H1 (cell line): ENCODE measurements around the gene EXOC2. TPM values are rescaled to one million over a fixed set of nuclear protein-coding genes. Genes with fewer than 3 reads are reported as not detected.

Experiments used
- CTCF ChIA-PET: fragments of 300-600 bp; sonication (Branson Sonifier 250); formaldehyde crosslinking; loops from one replicate; lab custom pipeline; 2021; ENCODE audit not compliant: partially characterized antibody; lab: Charles Lee
- POLR2A ChIA-PET: fragments of 300-600 bp; sonication (Branson Sonifier 250); formaldehyde crosslinking; loops from one replicate; lab custom pipeline; 2021; ENCODE audit warnings: inconsistent platforms; ENCODE audit not compliant: partially characterized antibody; lab: Charles Lee
- DNase-seq, 2 experiments: peaks; one replicate each; pipeline versions ENCODE4 v3.0.0 to v3.0.0-alpha.2; 2010 to 2022; ENCODE audit warnings: low spot score in 2 of 2, low read depth in 1 of 2, mixed read lengths in 1 of 2
- FAIRE-seq: peaks from 2 replicates; lab custom pipeline; 2011; peaks lifted over from hg19 to GRCh38; lab: Jason Lieb, UNC
- H2AFZ ChIP-seq: 2 replicates; pipeline ENCODE4 v1.8.1; 2012; ENCODE audit warnings: low read length, inconsistent platforms
- H2AK5ac ChIP-seq: 2 replicates; pipeline ENCODE4 v1.6.1; 2013; ENCODE audit warnings: low read depth, low read length
- H2BK120ac ChIP-seq: replicated peaks from 2 replicates; pipeline ENCODE3; 2013; ENCODE audit warnings: low read depth, low read length, inconsistent platforms
- H2BK12ac ChIP-seq: 2 replicates; pipeline ENCODE4 v1.6.1; 2013; ENCODE audit warnings: low read depth, low read length
- H2BK15ac ChIP-seq: 2 replicates; pipeline ENCODE4 v1.6.1; 2013; ENCODE audit warnings: low read length
- H2BK20ac ChIP-seq: 2 replicates; pipeline ENCODE4 v1.6.1; 2013; ENCODE audit warnings: low read length
- H2BK5ac ChIP-seq: 2 replicates; pipeline ENCODE4 v1.6.1; 2013; ENCODE audit warnings: low read depth, low read length
- H3K14ac ChIP-seq: 2 replicates; pipeline ENCODE4 v1.6.1; 2013; ENCODE audit warnings: inconsistent platforms; ENCODE audit not compliant: insufficient read length
- H3K18ac ChIP-seq: 2 replicates; pipeline ENCODE4 v1.6.1; 2013; ENCODE audit warnings: low read length; ENCODE audit errors: extremely low read depth
- H3K23ac ChIP-seq: 2 replicates; pipeline ENCODE4 v1.6.1; 2013; ENCODE audit warnings: inconsistent platforms; ENCODE audit not compliant: insufficient read length
- H3K23me2 ChIP-seq: 2 replicates; pipeline ENCODE4 v1.6.1; 2013; ENCODE audit warnings: low read depth, low read length
- H3K27ac ChIP-seq: 2 replicates; pipeline ENCODE4 v1.6.1; 2011; ENCODE audit warnings: low read depth, low read length, inconsistent platforms
- H3K27me3 ChIP-seq, 4 experiments: replicated peaks in 1 of 4; 1 replicate in 1 of 4; 2 replicates in 3 of 4; pipeline versions ENCODE4 v1.6.1 to v1.8.1; 2011 to 2013; ENCODE audit warnings: low read length in 3 of 4, mild to moderate bottlenecking in 3 of 4, inconsistent platforms in 2 of 4, mixed read lengths in 2 of 4, moderate library complexity in 1 of 4; ENCODE audit not compliant: control insufficient read depth in 3 of 4, insufficient read depth in 3 of 4; ENCODE audit errors: extremely low read depth in 1 of 4
- H3K36me3 ChIP-seq, 4 experiments: 2 replicates each; pipeline versions ENCODE4 v1.6.1 to v1.8.1; 2011 to 2013; ENCODE audit warnings: mild to moderate bottlenecking in 4 of 4, low read length in 3 of 4, moderate library complexity in 2 of 4, control low read depth in 1 of 4, inconsistent platforms in 1 of 4; ENCODE audit not compliant: insufficient read depth in 4 of 4, control insufficient read depth in 2 of 4
- H3K4ac ChIP-seq: replicated peaks from 2 replicates; pipeline ENCODE3; 2013; ENCODE audit warnings: low read length, low read depth, mixed read lengths, inconsistent platforms; ENCODE audit not compliant: insufficient read length
- H3K4me1 ChIP-seq, 4 experiments: replicated peaks in 1 of 4; 1 replicate in 1 of 4; 2 replicates in 3 of 4; pipeline versions ENCODE4 v1.6.1 to v1.8.1; 2011 to 2013; ENCODE audit warnings: low read length in 3 of 4, inconsistent platforms in 2 of 4, mixed read lengths in 1 of 4; ENCODE audit not compliant: insufficient read depth in 4 of 4, control insufficient read depth in 3 of 4
- H3K4me2 ChIP-seq, 2 experiments: 2 replicates each; pipeline versions ENCODE4 v1.6.1 to v1.8.1; 2011 to 2013; ENCODE audit warnings: low read depth in 2 of 2, low read length in 2 of 2, control low read depth in 1 of 2, inconsistent platforms in 1 of 2, mild to moderate bottlenecking in 1 of 2; ENCODE audit not compliant: insufficient read depth in 1 of 2
- H3K4me3 ChIP-seq, 4 experiments: fragments of 200-600, 300-600 bp in 1 of 4; sonication (generic), shearing (Covaris generic), sonication (Bioruptor Twin) in 1 of 4; 2 replicates each; pipeline versions ENCODE4 v1.5.1 to v1.8.1; 2011 to 2016; ENCODE audit warnings: low read length in 4 of 4, low read depth in 3 of 4, control low read depth in 2 of 4, inconsistent platforms in 2 of 4, mild to moderate bottlenecking in 2 of 4, mixed read lengths in 1 of 4, moderate library complexity in 1 of 4; ENCODE audit not compliant: insufficient read depth in 2 of 4; ENCODE audit errors: extremely low read depth in 1 of 4
- H3K56ac ChIP-seq: replicated peaks from 2 replicates; pipeline ENCODE3; 2013; ENCODE audit warnings: low read depth, mild to moderate bottlenecking, mixed read lengths, low read length, inconsistent platforms; ENCODE audit not compliant: insufficient read length
- H3K79me1 ChIP-seq: 2 replicates; pipeline ENCODE4 v1.6.1; 2013; ENCODE audit warnings: low read depth, low read length, control low read depth
- H3K79me2 ChIP-seq, 2 experiments: 2 replicates each; pipeline versions ENCODE4 v1.6.1 to v1.8.1; 2012 to 2013; ENCODE audit warnings: low read length in 2 of 2, mild to moderate bottlenecking in 2 of 2, inconsistent platforms in 1 of 2; ENCODE audit not compliant: insufficient read depth in 2 of 2, control insufficient read depth in 1 of 2
- H3K9ac ChIP-seq, 4 experiments: replicated peaks in 1 of 4; 1 replicate in 1 of 4; 2 replicates in 3 of 4; pipeline versions ENCODE4 v1.6.1 to v1.8.1; 2011 to 2013; ENCODE audit warnings: low read depth in 3 of 4, low read length in 3 of 4, control low read depth in 2 of 4, mild to moderate bottlenecking in 2 of 4, moderate library complexity in 2 of 4, inconsistent platforms in 1 of 4; ENCODE audit errors: extremely low read depth in 1 of 4
- H3K9me3 ChIP-seq, 2 experiments: 2 replicates each; pipeline versions ENCODE4 v1.6.1 to v1.8.1; 2012 to 2013; ENCODE audit warnings: mild to moderate bottlenecking in 2 of 2, moderate library complexity in 2 of 2, control low read depth in 1 of 2, inconsistent platforms in 1 of 2, low read depth in 1 of 2, low read length in 1 of 2, mixed read lengths in 1 of 2; ENCODE audit not compliant: insufficient read depth in 2 of 2
- H4K20me1 ChIP-seq, 2 experiments: replicated peaks in 1 of 2; 2 replicates each; pipeline versions ENCODE3 to v1.8.1; 2011 to 2013; ENCODE audit warnings: inconsistent platforms in 2 of 2, low read length in 2 of 2, mild to moderate bottlenecking in 1 of 2; ENCODE audit not compliant: insufficient read depth in 2 of 2, control insufficient read depth in 1 of 2
- H4K5ac ChIP-seq: 2 replicates; pipeline ENCODE4 v1.6.1; 2013; ENCODE audit warnings: low read length, low read depth, mixed read lengths, inconsistent platforms; ENCODE audit not compliant: insufficient read length
- H4K8ac ChIP-seq: 2 replicates; pipeline ENCODE4 v1.8.0; 2013; ENCODE audit warnings: mild to moderate bottlenecking, moderate library complexity, low read length, inconsistent platforms; ENCODE audit not compliant: insufficient read depth; ENCODE audit errors: extremely low read depth
- H4K91ac ChIP-seq: replicated peaks from 2 replicates; pipeline ENCODE3; 2013; ENCODE audit warnings: low read length, mixed read lengths, inconsistent platforms; ENCODE audit not compliant: insufficient read length
- CBX8 ChIP-seq: fragments of 300-800, 300-1000 bp; sonication (generic); IDR thresholded peaks from 2 replicates; pipeline ENCODE4 v1.7.1; 2016; ENCODE audit warnings: low read depth, low read length, borderline replicate concordance
- JUN ChIP-seq: IDR thresholded peaks from 2 replicates; pipeline ENCODE4 v1.6.1; 2011; ENCODE audit warnings: low read depth, mild to moderate bottlenecking, improper control_type of control experiment, low read length
- MAFK ChIP-seq: IDR thresholded peaks from 2 replicates; pipeline ENCODE4 v1.6.1; 2012; ENCODE audit warnings: low read depth, mild to moderate bottlenecking, improper control_type of control experiment, low read length
- NRF1 ChIP-seq: IDR thresholded peaks from 2 replicates; pipeline ENCODE4 v1.6.1; 2011; ENCODE audit warnings: mild to moderate bottlenecking, low read depth, low read length, improper control_type of control experiment
- PHF8 ChIP-seq: fragments of 200-600 bp; sonication (generic); conservative IDR thresholded peaks from 2 replicates; pipeline ENCODE4 v1.7.1; 2012; ENCODE audit warnings: low read depth, mild to moderate bottlenecking, inconsistent platforms, low read length, moderate library complexity
- RNF2 ChIP-seq: fragments of 200-900, 300-1000 bp; sonication (generic); IDR thresholded peaks from 2 replicates; pipeline ENCODE4 v1.7.1; 2016; ENCODE audit warnings: borderline replicate concordance, low read depth, mild to moderate bottlenecking, antibody characterized with exemption, low read length; ENCODE audit not compliant: poor library complexity, severe bottlenecking; ENCODE audit errors: missing control alignments
- WGBS, 2 experiments: shearing (Covaris generic) in 1 of 2; methylation state at CpG; one replicate each; pipeline versions ENCODE4 v1.1.6 to v1.1.7; 2013 to 2015; ENCODE audit warnings: low lambda C conversion rate in 2 of 2, mixed read lengths in 2 of 2, inconsistent platforms in 1 of 2, low coverage in 1 of 2, missing lambda C conversion rate in 1 of 2; ENCODE audit not compliant: insufficient replicate concordance in 2 of 2, insufficient coverage in 1 of 2, insufficient read length in 1 of 2; ENCODE audit errors: extremely low coverage in 1 of 2, missing lambda C conversion rate in 1 of 2; 5-methylcytosine and 5-hydroxymethylcytosine counted together
- polyA plus RNA-seq, 7 experiments: library from polyadenylated mRNA; depleted of rRNA in 3 of 7; stranded (reverse) in 5 of 7; unstranded in 2 of 7; fragments of >200 nt in 5 of 7; fragments of 200-250 nt in 2 of 7; gene quantifications; 1 replicate in 5 of 7; 2 replicates in 1 of 7; 4 replicates in 1 of 7; pipeline versions ENCODE4 v1.2.1 to v1.2.3, GENCODE V29; 2011 to 2013; ENCODE audit warnings: missing spikeins in 2 of 7, mixed read lengths in 2 of 7
- total RNA-seq: library from RNA; stranded (reverse); fragmentation: NEBNext Ultra II Directional; extraction: Animal tissue kit (Norgen Biotek cat#: 25700); gene quantifications from 2 replicates; pipeline ENCODE4 v1.2.1, GENCODE V29; 2021

The EXOC2 gene
- total and polyA plus RNA-seq, 2 of the 8 experiments (the other 6 are each of a cell fraction or from before 2014, with no cell fraction given) = 25.5 to 44.4 TPM

DNA sequence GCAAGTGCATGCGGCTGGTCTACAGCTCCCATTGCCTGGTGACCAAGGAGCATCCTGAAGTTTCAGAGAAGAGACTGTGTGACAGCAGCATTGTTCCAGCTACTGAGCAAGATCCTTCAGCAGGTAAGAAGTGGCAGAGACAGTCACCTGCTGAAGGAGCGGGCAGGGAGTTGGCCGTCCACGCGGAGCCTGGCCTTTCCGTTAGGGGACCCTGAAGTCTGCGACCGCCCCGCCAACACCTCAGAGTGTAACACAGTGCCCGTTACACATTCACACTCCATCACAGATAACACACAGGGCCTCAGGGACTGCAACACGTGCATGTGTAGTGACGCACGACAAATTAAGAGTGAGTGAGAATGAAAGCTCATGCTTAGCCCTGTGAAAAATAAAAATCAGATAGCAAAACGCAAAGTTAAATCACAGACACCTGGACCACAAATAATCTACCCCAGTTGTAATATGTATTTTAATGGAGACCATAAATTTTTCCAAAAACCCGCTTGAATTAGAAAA lies 207.2 kb downstream of the EXOC2 start:
- Histone ChIP-seq H3K27me3 (no peaks in the 10 kb centered on the region; a peak in 1 of 7 replicates), H3K4me2 (no peak overlapping the region), H2AFZ (no peak overlapping the region), H2BK15ac (no peak overlapping the region), H2BK12ac (no peak overlapping the region), H3K79me2 (no peaks in the 10 kb centered on the region), H3K9me3 (peaks cover 24 to 30% of the 10 kb centered on the region in 2 experiments), H3K23me2 (no peaks in the 10 kb centered on the region), H2BK5ac (no peak overlapping the region), H3K4me3 (no peak overlapping the region), H4K5ac (no peak overlapping the region), H3K14ac (no peak overlapping the region), H3K36me3 (peaks cover 6 to 36% (median 23%) of the 10 kb centered on the region in 4 experiments; a peak in 6 of 8 replicates), H2BK120ac (no peak overlapping the region), H4K91ac (no peak overlapping the region), H2AK5ac (no peak overlapping the region), H3K9ac (no peak overlapping the region), H3K4ac (no peak overlapping the region), H3K56ac (no peak overlapping the region), H3K18ac (no peak overlapping the region), H4K20me1 (no peaks in the 10 kb centered on the region), H2BK20ac (no peak overlapping the region), H4K8ac (no peak overlapping the region), H3K23ac (no peak overlapping the region), H3K79me1 (no peaks in the 10 kb centered on the region), H3K27ac (no peak overlapping the region), H3K4me1 (no peaks in the 10 kb centered on the region)
- ChIA-PET POLR2A (no interaction called here), CTCF (no interaction called here)
- DNase-seq (no peak), FAIRE-seq (no peak)
- TF ChIP-seq RNF2 (no peak), JUN (no peak), CBX8 (no peak), NRF1 (no peak), MAFK (no peak), PHF8 (no peak)
- 92% methylated on average over 15 of the region's 15 CpGs; no CpG with 5 or more reads in 1 of the 2 experiments for WGBS, 2 experiments
